ENCODE data around the gene OR3A3. TPM values are rescaled to one million over a fixed set of nuclear protein-coding genes. Genes with fewer than 3 reads are reported as not detected.
A peak's percentile ranks its signal among the peaks of the same experiment; 100 is the strongest.
"Not testable (repeated sequence)": the region's sequence is repeated elsewhere in the genome, so short reads cannot be mapped to it uniquely, and the experiment has no call there.

Gene OR3A3
- total RNA-seq = not detected
- long read RNA-seq = 0 reads

DNA sequence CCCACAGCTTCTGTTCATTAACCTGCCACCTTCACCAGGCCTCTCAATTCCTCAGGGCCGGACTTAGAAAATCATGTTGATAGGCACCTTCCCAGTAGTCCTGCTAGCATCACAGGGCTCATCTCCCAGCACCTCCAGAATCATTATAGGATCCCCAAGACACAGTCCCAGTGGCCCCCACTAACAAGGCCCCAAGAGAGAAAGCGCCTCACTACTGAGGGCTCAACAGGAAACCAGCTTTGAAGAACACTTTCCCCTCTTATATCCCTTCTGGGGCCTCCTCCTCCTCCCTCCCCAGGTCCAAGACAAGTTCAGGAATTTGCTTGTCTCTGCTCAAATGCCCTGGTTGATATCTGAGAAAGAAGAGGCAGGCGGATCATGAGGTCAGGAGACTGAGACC is at the start of gene OR3A3:
OR3A3 (plus strand) TSS at position 301 of the 400 bp plus-strand sequence.
- H3K36me3 ChIP-seq = no peaks in the 10 kb centered on the region
- intact Hi-C loops (cut with micrococcal nuclease) = no loop called here
- no peaks in the 10 kb centered on the region for H3K4me1 ChIP-seq
- no peak within 1 kb of the TSS for H3K4me3 ChIP-seq
- no peaks in the 10 kb centered on the region for H3K27me3 ChIP-seq (ENCODE audit: low read depth)
- TF ChIP-seq, protein P1, sequence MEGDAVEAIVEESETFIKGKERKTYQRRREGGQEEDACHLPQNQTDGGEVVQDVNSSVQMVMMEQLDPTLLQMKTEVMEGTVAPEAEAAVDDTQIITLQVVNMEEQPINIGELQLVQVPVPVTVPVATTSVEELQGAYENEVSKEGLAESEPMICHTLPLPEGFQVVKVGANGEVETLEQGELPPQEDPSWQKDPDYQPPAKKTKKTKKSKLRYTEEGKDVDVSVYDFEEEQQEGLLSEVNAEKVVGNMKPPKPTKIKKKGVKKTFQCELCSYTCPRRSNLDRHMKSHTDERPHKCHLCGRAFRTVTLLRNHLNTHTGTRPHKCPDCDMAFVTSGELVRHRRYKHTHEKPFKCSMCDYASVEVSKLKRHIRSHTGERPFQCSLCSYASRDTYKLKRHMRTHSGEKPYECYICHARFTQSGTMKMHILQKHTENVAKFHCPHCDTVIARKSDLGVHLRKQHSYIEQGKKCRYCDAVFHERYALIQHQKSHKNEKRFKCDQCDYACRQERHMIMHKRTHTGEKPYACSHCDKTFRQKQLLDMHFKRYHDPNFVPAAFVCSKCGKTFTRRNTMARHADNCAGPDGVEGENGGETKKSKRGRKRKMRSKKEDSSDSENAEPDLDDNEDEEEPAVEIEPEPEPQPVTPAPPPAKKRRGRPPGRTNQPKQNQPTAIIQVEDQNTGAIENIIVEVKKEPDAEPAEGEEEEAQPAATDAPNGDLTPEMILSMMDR (IDR thresholded peaks at IDR 0.05; ENCODE audit: borderline replicate concordance) = no peak
- H3K27ac ChIP-seq (replicated peaks) = no peak within 1 kb of the TSS
- H3K9me3 ChIP-seq (replicated peaks) = peaks cover 32% of the 10 kb centered on the region
- no peak for DNase-seq

DNA sequence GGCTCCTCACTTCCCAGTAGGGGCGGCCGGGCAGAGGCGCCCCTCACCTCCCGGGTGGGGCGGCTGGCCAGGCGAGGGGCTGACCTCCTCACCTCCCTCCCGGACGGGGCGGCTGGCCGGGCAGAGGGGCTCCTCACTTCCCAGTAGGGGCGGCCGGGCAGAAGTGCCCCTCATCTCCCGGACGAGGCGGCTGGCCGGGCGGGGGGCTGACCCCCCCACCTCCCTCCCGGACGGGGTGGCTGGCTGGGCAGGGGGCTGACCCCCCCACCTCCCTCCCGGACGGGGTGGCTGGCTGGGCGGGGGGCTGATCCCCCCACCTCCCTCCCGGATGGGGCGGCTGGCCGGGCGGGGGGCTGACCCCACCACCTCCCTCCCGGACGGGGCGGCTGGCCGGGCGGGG is 40.0 kb upstream of the OR3A3 start:
- H3K27me3 ChIP-seq (ENCODE audit: low read depth); H3K27ac ChIP-seq (replicated peaks); H3K36me3 ChIP-seq; H3K4me1 ChIP-seq; intact Hi-C loops (cut with micrococcal nuclease); H3K4me3 ChIP-seq; DNase-seq: not testable (repeated sequence)
- peaks cover 43% of the 10 kb centered on the region for H3K9me3 ChIP-seq (replicated peaks)

DNA sequence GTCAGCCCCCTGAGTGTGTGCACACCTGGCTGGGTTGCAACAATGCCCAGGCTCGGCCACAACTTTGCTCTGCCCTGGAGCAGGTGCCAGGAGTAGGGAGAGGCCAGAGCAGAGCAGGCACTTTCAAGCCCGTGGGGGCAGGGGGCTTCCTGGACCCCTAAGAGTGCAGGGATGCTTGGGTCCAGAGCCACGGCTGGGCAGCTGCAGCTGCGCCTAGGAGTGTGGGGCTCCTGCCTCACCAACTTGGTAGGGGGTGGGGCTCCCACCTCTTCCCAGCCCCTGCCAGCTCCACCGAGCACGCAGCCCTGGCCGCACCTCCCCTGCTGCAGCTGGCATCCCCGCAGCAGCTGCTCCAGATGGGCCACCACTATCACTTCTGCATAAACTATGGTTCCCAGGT is 32.8 kb upstream of the OR3A3 start:
- DNase-seq = no peak
- Histone ChIP-seq H3K27me3 (ENCODE audit: low read depth) (peaks cover 71% of the 10 kb centered on the region), H3K9me3 (replicated peaks) (peaks cover 16% of the 10 kb centered on the region), H3K36me3 (no peaks in the 10 kb centered on the region), H3K4me1 (no peaks in the 10 kb centered on the region), H3K4me3 (no peak overlapping the region), H3K27ac (replicated peaks) (no peak overlapping the region)
- TF ChIP-seq, protein P1 (IDR thresholded peaks at IDR 0.05; ENCODE audit: borderline replicate concordance) = no peak
- intact Hi-C loops (cut with micrococcal nuclease) = no loop called here

DNA sequence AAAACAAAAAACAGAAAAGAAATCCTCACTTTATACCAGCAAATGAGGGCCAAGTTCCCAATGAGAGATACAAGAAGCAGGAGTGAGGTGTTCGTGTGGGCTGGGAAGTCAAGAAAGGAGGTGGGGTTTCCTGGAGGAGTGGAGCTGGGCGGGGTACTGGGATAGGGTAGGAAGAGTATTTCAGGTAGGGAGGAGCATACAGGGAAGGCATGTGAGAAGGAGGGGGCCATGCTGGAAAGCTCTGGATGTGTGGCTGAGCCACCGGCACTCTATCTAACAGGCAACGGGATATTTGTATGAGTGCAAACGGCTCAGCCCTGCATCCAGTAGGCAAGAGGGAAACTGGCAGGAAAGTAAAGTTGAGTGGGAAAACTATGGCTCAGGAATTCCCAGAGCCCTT is 29.2 kb upstream of the OR3A3 start:
- TF ChIP-seq, protein P1 (IDR thresholded peaks at IDR 0.05; ENCODE audit: borderline replicate concordance) = no peak
- DNase-seq = no peak
- Histone ChIP-seq H3K36me3 (no peaks in the 10 kb centered on the region), H3K4me1 (no peaks in the 10 kb centered on the region), H3K27me3 (ENCODE audit: low read depth) (peaks cover 97% of the 10 kb centered on the region), H3K9me3 (replicated peaks) (no peaks in the 10 kb centered on the region), H3K4me3 (no peak overlapping the region), H3K27ac (replicated peaks) (no peak overlapping the region)
- intact Hi-C loops (cut with micrococcal nuclease) = no loop called here

DNA sequence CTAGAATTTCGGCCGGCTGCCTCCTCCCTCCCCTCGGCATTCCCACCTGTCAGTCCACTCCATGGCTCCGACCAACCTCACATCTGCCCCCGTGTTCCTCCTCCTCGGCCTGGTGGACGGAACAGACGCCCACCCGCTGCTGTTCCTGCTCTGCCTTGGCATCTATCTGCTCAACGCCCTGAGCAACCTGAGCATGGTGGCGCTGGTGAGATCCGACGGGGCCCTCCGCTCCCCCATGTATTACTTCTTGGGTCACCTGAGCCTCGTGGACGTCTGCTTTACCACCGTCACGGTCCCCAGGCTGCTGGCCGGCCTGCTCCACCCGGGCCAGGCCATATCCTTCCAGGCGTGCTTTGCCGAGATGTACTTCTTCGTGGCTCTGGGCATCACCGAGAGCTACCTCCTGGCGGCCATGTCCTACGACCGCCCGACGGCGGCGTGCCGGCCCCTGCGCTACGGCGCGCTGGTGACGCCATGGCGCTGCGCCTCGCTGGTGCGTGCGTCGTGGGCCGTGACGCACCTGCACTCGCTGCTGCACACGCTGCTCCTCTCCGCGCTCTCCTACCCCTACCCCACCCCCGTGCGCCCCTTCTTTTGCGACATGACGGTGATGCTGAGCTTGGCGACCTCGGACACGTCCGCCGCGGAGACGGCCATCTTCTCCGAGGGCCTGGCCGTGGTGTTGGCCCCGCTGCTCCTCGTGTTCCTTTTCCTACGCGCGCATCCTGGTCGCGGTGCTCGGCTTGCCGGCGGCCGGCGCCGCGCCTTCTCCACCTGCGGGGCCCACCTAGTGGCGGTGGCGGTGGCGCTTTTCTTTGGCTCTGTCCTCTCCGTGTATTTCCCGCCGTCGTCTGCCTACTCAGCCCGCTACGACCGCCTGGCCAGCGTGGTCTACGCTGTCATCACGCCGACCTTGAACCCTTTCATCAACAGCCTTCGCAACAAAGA is 25.0 kb upstream of the OR3A3 start, which contains the start of gene OR3A2:
OR3A2 (minus strand) TSS at position 440 of the 948 bp plus-strand sequence.
- intact Hi-C loops (cut with micrococcal nuclease) = no loop called here
- no peak for DNase-seq
- H3K27ac ChIP-seq (replicated peaks) = no peak within 1 kb of the TSS
- peaks cover 70% of the 10 kb centered on the region for H3K27me3 ChIP-seq (ENCODE audit: low read depth)
- H3K36me3 ChIP-seq = no peaks in the 10 kb centered on the region
- no peaks in the 10 kb centered on the region for H3K4me1 ChIP-seq
- H3K9me3 ChIP-seq (replicated peaks) = peaks cover 12% of the 10 kb centered on the region
- H3K4me3 ChIP-seq = peak within 1 kb of the TSS; percentile 38
- TF ChIP-seq, protein P1 (IDR thresholded peaks at IDR 0.05; ENCODE audit: borderline replicate concordance) = no peak

DNA sequence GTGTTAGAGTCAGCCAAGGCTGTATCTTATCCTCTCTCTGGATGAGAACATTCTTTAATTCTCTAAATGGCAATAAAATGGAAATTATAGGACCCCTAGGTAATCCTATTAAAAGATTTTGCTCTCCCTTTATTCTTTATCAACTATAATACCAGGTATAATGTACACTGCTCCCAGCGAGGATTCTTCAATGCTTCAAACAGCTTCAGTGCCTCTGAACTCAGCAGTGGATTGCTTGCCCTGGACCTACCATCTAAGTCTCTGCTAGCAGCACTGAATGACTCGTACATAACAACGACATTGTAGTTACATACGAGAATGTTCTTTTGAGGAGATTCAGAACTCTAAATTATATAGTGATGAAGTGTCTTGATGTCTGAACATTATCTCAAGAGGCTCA is 21.4 kb upstream of the OR3A3 start:
- H3K4me3 ChIP-seq = no peak overlapping the region
- DNase-seq = no peak
- H3K27ac ChIP-seq (replicated peaks) = no peak overlapping the region
- TF ChIP-seq, protein P1 (IDR thresholded peaks at IDR 0.05; ENCODE audit: borderline replicate concordance) = no peak
- peaks cover 17% of the 10 kb centered on the region for H3K9me3 ChIP-seq (replicated peaks)
- no peaks in the 10 kb centered on the region for H3K36me3 ChIP-seq
- intact Hi-C loops (cut with micrococcal nuclease) = no loop called here
- peaks cover 38% of the 10 kb centered on the region for H3K27me3 ChIP-seq (ENCODE audit: low read depth)
- H3K4me1 ChIP-seq = no peaks in the 10 kb centered on the region

DNA sequence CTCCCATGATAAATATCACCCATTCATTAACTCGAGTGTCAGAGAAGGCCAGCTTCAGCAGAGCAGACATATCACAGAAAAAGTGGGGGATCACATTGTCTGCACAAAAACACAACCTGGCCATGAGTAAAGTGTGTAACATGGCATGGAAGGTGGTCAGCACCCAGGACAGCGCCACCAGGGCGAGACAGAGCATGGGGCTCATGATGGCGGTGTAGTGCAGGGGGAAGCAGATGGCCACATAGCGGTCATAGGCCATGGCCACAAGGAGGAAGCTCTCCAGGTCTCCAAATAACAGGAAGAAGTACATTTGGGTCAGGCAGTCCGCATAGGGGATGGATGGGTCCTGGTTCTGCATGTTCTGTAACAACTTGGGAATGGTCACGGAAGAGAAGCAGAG is 13.4 kb upstream of the OR3A3 start:
- H3K4me3 ChIP-seq; DNase-seq; intact Hi-C loops (cut with micrococcal nuclease); H3K4me1 ChIP-seq; H3K36me3 ChIP-seq; H3K27ac ChIP-seq (replicated peaks); H3K9me3 ChIP-seq (replicated peaks): not testable (repeated sequence)
- peaks cover 33% of the 10 kb centered on the region for H3K27me3 ChIP-seq (ENCODE audit: low read depth)

Measured in left ventricle myocardium inferior (tissue), 1 donor.